HCT116 (cell line): ENCODE results near the gene EGF. TPM values are rescaled to one million over a fixed set of nuclear protein-coding genes. Genes with fewer than 3 reads are reported as not detected.

Source experiments
- ATAC-seq: fragments of 200-7000 bp; cut with Tn5 transposase; 2 replicates; pipeline ENCODE4 v1.9.1; 2020; ENCODE audit warnings: mild to moderate bottlenecking, moderate library complexity
- BruUV-seq: library from RNA; stranded (reverse); fragments of 400-500 nt; replicated peaks from 2 replicates; lab custom pipeline; 2021; lab: Mats Ljungman, UMichigan
- CTCF ChIA-PET: fragments of 300-600 bp; sonication (Branson Sonifier 250); formaldehyde crosslinking; loops from one replicate; lab custom pipeline; 2021; ENCODE audit warnings: antibody characterized with exemption; lab: Charles Lee
- POLR2A ChIA-PET: fragments of 300-600, 350-600 bp; sonication (Branson Sonifier 250); formaldehyde crosslinking; loops from one replicate; lab custom pipeline; 2021; ENCODE audit warnings: antibody characterized with exemption; lab: Charles Lee
- RAD21 ChIA-PET, 2 experiments: fragments of 300-600 bp; sonication (Branson Sonifier 250); formaldehyde crosslinking; loops; one replicate each; lab custom pipeline; 2023; ENCODE audit warnings: low total read pairs in 2 of 2; ENCODE audit not compliant: uncharacterized antibody in 2 of 2, unreplicated experiment in 2 of 2, low non-redundant PET in 1 of 2; lab: Charles Lee
- DNase-seq: peaks from one replicate; pipeline ENCODE4 v3.0.0-alpha.2; 2010; ENCODE audit warnings: low read depth, low spot score
- H2AFZ ChIP-seq: fragments of 200-600 bp; shearing (Covaris generic), sonication (generic); 2 replicates; pipeline ENCODE4 v1.6.1; 2017; ENCODE audit warnings: low read depth, mixed run types, mixed read lengths, antibody characterized with exemption, low read length; ENCODE audit not compliant: poor library complexity, severe bottlenecking
- H3K27ac ChIP-seq: 2 replicates; pipeline ENCODE4 v1.5.1; 2012; ENCODE audit warnings: low read depth, low read length
- H3K27me3 ChIP-seq: fragments of 200-600 bp; sonication (generic); 2 replicates; pipeline ENCODE4 v1.6.1; 2016; ENCODE audit warnings: mixed run types, low read length, mixed read lengths; ENCODE audit not compliant: insufficient read depth
- H3K36me3 ChIP-seq, 2 experiments: fragments of 200-500 bp in 1 of 2; fragments of 200-600 bp in 1 of 2; sonication (Bioruptor generic) in 1 of 2; sonication (generic) in 1 of 2; 2 replicates each; pipeline versions ENCODE4 v1.5.1 to v1.6.1; 2014 to 2016; ENCODE audit warnings: low read length in 2 of 2, inconsistent platforms in 1 of 2, mixed read lengths in 1 of 2, mixed run types in 1 of 2; ENCODE audit not compliant: insufficient read depth in 2 of 2, control insufficient read depth in 1 of 2
- H3K4me1 ChIP-seq, 2 experiments: fragments of 200-600 bp in 1 of 2; sonication (generic) in 1 of 2; 2 replicates each; pipeline versions ENCODE4 v1.5.1 to v1.6.1; 2012 to 2017; ENCODE audit warnings: low read length in 2 of 2, inconsistent platforms in 1 of 2, mild to moderate bottlenecking in 1 of 2, mixed read lengths in 1 of 2, mixed run types in 1 of 2, moderate library complexity in 1 of 2; ENCODE audit not compliant: insufficient read depth in 2 of 2, control insufficient read depth in 1 of 2
- H3K4me2 ChIP-seq: fragments of 200-600 bp; sonication (generic); 2 replicates; pipeline ENCODE4 v1.6.1; 2017; ENCODE audit warnings: mixed run types, low read length, mixed read lengths
- H3K4me3 ChIP-seq, 2 experiments: fragments of 200-600 bp in 1 of 2; sonication (generic) in 1 of 2; replicated peaks in 1 of 2; 2 replicates each; pipeline ENCODE4 v1.5.1; 2011 to 2016; ENCODE audit warnings: low read length in 2 of 2, control low read depth in 1 of 2, low read depth in 1 of 2, mild to moderate bottlenecking in 1 of 2, mixed read lengths in 1 of 2, mixed run types in 1 of 2
- H3K79me2 ChIP-seq: fragments of 200-600 bp; sonication (generic); 2 replicates; pipeline ENCODE4 v1.6.1; 2017; ENCODE audit warnings: mild to moderate bottlenecking, mixed run types, low read length, moderate library complexity, mixed read lengths; ENCODE audit not compliant: insufficient read depth
- H3K9ac ChIP-seq: fragments of 200-600 bp; sonication (generic); 2 replicates; pipeline ENCODE4 v1.6.1; 2016; ENCODE audit warnings: low read length, mixed read lengths
- H3K9me2 ChIP-seq: fragments of 200-600 bp; sonication (generic), shearing (Covaris generic); 2 replicates; pipeline ENCODE4 v1.6.1; 2017; ENCODE audit warnings: mixed run types, mild to moderate bottlenecking, moderate library complexity; ENCODE audit not compliant: insufficient read depth
- H3K9me3 ChIP-seq, 2 experiments: fragments of 200-500 bp in 1 of 2; fragments of 200-600 bp in 1 of 2; sonication (Bioruptor generic) in 1 of 2; sonication (generic) in 1 of 2; 2 replicates each; pipeline ENCODE4 v1.6.1; 2014 to 2017; ENCODE audit warnings: low read length in 2 of 2, mixed read lengths in 2 of 2, inconsistent platforms in 1 of 2, low read depth in 1 of 2, mild to moderate bottlenecking in 1 of 2, mixed run types in 1 of 2, moderate library complexity in 1 of 2; ENCODE audit not compliant: control insufficient read depth in 1 of 2, insufficient read depth in 1 of 2
- H4K20me1 ChIP-seq: fragments of 200-600 bp; sonication (generic), shearing (Covaris generic); 2 replicates; pipeline ENCODE4 v1.6.1; 2017; ENCODE audit warnings: mixed run types, mild to moderate bottlenecking, moderate library complexity; ENCODE audit not compliant: insufficient read depth
- CBX3 ChIP-seq: IDR thresholded peaks from 2 replicates; pipeline ENCODE4 v1.6.1; 2012; ENCODE audit warnings: low read depth
- CTCF ChIP-seq, 3 experiments: fragments of 200-600 bp in 1 of 3; sonication (generic) in 1 of 3; IDR thresholded peaks in 2 of 3; conservative IDR thresholded peaks in 1 of 3; 2 replicates each; pipeline ENCODE4 v1.5.1; 2012 to 2017; ENCODE audit warnings: low read depth in 2 of 3, low read length in 2 of 3, antibody characterized with exemption in 1 of 3, borderline replicate concordance in 1 of 3, control low read depth in 1 of 3, mild to moderate bottlenecking in 1 of 3, mixed read lengths in 1 of 3, mixed run types in 1 of 3, moderate library complexity in 1 of 3; ENCODE audit not compliant: insufficient read depth in 1 of 3
- EGR1 ChIP-seq: IDR thresholded peaks from 2 replicates; pipeline ENCODE4 v1.6.1; 2012; ENCODE audit warnings: low read depth
- EZH2phosphoT487 ChIP-seq: fragments of 200-600 bp; IDR thresholded peaks from 2 replicates; pipeline ENCODE4 v1.6.1; 2018; ENCODE audit warnings: antibody characterized with exemption, borderline replicate concordance
- POLR2AphosphoS5 ChIP-seq: IDR thresholded peaks from 2 replicates; pipeline ENCODE4 v1.6.1; 2011; ENCODE audit warnings: mild to moderate bottlenecking, low read depth, low read length, moderate library complexity
- RAD21 ChIP-seq: IDR thresholded peaks from 2 replicates; pipeline ENCODE4 v1.6.1; 2012; ENCODE audit warnings: low read depth, mild to moderate bottlenecking
- SIN3A ChIP-seq: IDR thresholded peaks from 2 replicates; pipeline ENCODE4 v1.6.1; 2012; ENCODE audit warnings: low read depth
- SP1 ChIP-seq: IDR thresholded peaks from 2 replicates; pipeline ENCODE4 v1.6.1; 2012; ENCODE audit warnings: low read depth
- SRF ChIP-seq: IDR thresholded peaks from 2 replicates; pipeline ENCODE4 v1.6.1; 2012; ENCODE audit warnings: low read depth
- TCF7L2 ChIP-seq: IDR thresholded peaks from 2 replicates; pipeline ENCODE4 v1.7.0; 2011; ENCODE audit warnings: borderline replicate concordance, inconsistent platforms; ENCODE audit not compliant: insufficient read depth, insufficient read length; ENCODE audit errors: extremely low read depth
- ZFX ChIP-seq: fragments of 450-650 bp; IDR thresholded peaks from 2 replicates; pipeline ENCODE4 v1.6.1; 2017
- intact Hi-C: fragments of 100-400 bp; cut with micrococcal nuclease; formaldehyde crosslinking; loops from 2 replicates; pipeline ENCODE4 v1.10.0; 2022
- total RNA-seq: library from RNA; stranded (reverse); gene quantifications from one replicate; pipeline ENCODE4 v1.2.1, GENCODE V29; 2021; ENCODE audit not compliant: unreplicated experiment
- TF ChIP-seq, protein P1 (sequence below): IDR thresholded peaks from 2 replicates; pipeline ENCODE4 v1.6.1; 2011; ENCODE audit warnings: mild to moderate bottlenecking, low read length, moderate library complexity; ENCODE audit not compliant: insufficient replicate concordance; ENCODE audit errors: extremely low read depth

Gene EGF
- total RNA-seq, 1 experiment from 2014 or later, result 0.57 TPM

- intact Hi-C loops, result loop anchor here (2.0 kb wide), 2 partner anchors 206 to 340 kb away; no protein-coding TSS in a partner anchor
- no peaks in the 10 kb centered on the region for H3K27me3 ChIP-seq
- ATAC-seq, result no peak
- ChIA-PET CTCF (interaction anchor here (0.9 to 3.0 kb wide), 3 partner anchors 39 to 513 kb away, joined by 3 to 13 read pairs (median 5); no protein-coding TSS in a partner anchor), RAD21 (interaction anchor here in 1 of 2 experiments (0.9 kb wide), 1 partner anchor 510 kb away, joined by 8 read pairs; no protein-coding TSS in a partner anchor), POLR2A (no interaction called here)
- no peak overlapping the region for H3K27ac ChIP-seq
- H3K79me2 ChIP-seq, result no peaks in the 10 kb centered on the region
- TF ChIP-seq CBX3, result no peak
- no peak for TF ChIP-seq POLR2AphosphoS5
- no peak for TF ChIP-seq SP1
- TF ChIP-seq EGR1, result no peak
- no peak for TF ChIP-seq ZFX
- TF ChIP-seq SRF, result no peak
- TF ChIP-seq, protein P1, sequence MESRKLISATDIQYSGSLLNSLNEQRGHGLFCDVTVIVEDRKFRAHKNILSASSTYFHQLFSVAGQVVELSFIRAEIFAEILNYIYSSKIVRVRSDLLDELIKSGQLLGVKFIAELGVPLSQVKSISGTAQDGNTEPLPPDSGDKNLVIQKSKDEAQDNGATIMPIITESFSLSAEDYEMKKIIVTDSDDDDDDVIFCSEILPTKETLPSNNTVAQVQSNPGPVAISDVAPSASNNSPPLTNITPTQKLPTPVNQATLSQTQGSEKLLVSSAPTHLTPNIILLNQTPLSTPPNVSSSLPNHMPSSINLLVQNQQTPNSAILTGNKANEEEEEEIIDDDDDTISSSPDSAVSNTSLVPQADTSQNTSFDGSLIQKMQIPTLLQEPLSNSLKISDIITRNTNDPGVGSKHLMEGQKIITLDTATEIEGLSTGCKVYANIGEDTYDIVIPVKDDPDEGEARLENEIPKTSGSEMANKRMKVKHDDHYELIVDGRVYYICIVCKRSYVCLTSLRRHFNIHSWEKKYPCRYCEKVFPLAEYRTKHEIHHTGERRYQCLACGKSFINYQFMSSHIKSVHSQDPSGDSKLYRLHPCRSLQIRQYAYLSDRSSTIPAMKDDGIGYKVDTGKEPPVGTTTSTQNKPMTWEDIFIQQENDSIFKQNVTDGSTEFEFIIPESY, result no peak
- no TSS peak for BruUV-seq
- no peak overlapping the region for H2AFZ ChIP-seq
- no peaks in the 10 kb centered on the region for H3K9me3 ChIP-seq
- no peak for DNase-seq
- no peaks in the 10 kb centered on the region for H3K4me1 ChIP-seq
- no peaks in the 10 kb centered on the region for H3K9me2 ChIP-seq
- H4K20me1 ChIP-seq, result no peaks in the 10 kb centered on the region
- H3K4me2 ChIP-seq, result no peak overlapping the region
- no peaks in the 10 kb centered on the region for H3K36me3 ChIP-seq
- H3K9ac ChIP-seq, result no peak overlapping the region
- no peak overlapping the region for H3K4me3 ChIP-seq
These were observed 91.9 kb downstream of the EGF start for GRCh38 chr4:110004556-110004955.

DNA sequence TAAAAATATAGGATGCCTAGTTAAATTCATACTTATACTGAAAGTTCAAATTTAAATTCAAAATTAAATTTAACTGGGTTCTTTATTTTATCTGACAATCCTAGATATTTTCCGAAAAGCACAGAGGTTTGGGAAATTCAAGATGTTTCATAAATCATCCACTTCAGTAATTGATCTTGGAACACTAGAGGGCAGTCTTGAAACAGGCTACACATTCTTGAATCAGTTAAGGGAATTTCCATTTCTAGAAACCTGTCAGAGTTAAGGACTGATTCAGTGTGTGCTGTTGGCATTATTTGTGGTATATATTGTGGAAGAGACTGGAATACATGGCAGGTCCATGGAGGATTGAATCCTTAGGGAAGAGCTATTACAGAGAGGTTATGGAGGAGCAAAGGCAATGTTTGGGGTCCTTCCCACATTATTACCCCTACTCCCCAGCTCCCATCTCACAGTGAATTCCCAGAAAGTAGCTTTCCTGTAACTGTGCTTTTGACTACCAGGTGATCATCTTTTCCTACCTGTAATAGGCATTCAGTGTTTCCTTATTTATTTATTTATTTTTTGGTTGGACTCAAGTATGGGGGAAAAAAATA lies 92.9 kb downstream of the EGF start:
- ChIA-PET CTCF (interaction anchor here (0.6 to 3.0 kb wide), 7 partner anchors 10 to 513 kb away, joined by 3 to 13 read pairs (median 10); no protein-coding TSS in a partner anchor), POLR2A (no interaction called here)
- H3K9me3 ChIP-seq, result no peaks in the 10 kb centered on the region
- no peak overlapping the region for H3K27ac ChIP-seq
- H2AFZ ChIP-seq, result no peak overlapping the region
- TF ChIP-seq CTCF (IDR thresholded peaks at IDR 0.05 in 2 of 3, conservative IDR thresholded peaks at IDR 0.05 in 1 of 3; ENCODE audit: borderline replicate concordance in 1 of 3, insufficient read depth in 1 of 3, low read depth in 2 of 3, low read length in 2 of 3), result peak; percentile 62 to 89 (median 83)
- no peak for TF ChIP-seq SIN3A
- peak; percentile 93 for TF ChIP-seq RAD21
- TF ChIP-seq SP1, result no peak
- TF ChIP-seq EZH2phosphoT487, result no peak
- no peak for TF ChIP-seq CBX3
- no peak for TF ChIP-seq EGR1
- no peak for TF ChIP-seq TCF7L2
- TF ChIP-seq, all 23 proteins: peak for 2
- H3K79me2 ChIP-seq, result no peaks in the 10 kb centered on the region
- no peaks in the 10 kb centered on the region for H3K4me1 ChIP-seq
- intact Hi-C loops, result loop anchor here (1.0 to 5.0 kb wide), 7 partner anchors 192 to 617 kb away; partner anchors contain the start of genes ELOVL6 and PITX2
- RAD21 ChIA-PET, result interaction anchor here in 1 of 2 experiments (0.9 kb wide), 1 partner anchor 509 kb away, joined by 8 read pairs; no protein-coding TSS in a partner anchor
- no peaks in the 10 kb centered on the region for H3K36me3 ChIP-seq
- no TSS peak for BruUV-seq
- no peaks in the 10 kb centered on the region for H3K27me3 ChIP-seq
- no peaks in the 10 kb centered on the region for H4K20me1 ChIP-seq
- H3K9me2 ChIP-seq, result no peaks in the 10 kb centered on the region
- DNase-seq, result peak; percentile 57
- no peak overlapping the region for H3K4me2 ChIP-seq
- ATAC-seq, result peak; percentile 74
- no peak overlapping the region for H3K4me3 ChIP-seq
- no peak overlapping the region for H3K9ac ChIP-seq
